ENCODE measurements around the gene KRTAP5-7. TPM values are rescaled to one million over a fixed set of nuclear protein-coding genes. Genes with fewer than 3 reads are reported as not detected.

KRTAP5-7 gene
- total RNA-seq, 2 donors from 2014 or later: 0.17 to 0.24 TPM

- TF ChIP-seq, protein P1, sequence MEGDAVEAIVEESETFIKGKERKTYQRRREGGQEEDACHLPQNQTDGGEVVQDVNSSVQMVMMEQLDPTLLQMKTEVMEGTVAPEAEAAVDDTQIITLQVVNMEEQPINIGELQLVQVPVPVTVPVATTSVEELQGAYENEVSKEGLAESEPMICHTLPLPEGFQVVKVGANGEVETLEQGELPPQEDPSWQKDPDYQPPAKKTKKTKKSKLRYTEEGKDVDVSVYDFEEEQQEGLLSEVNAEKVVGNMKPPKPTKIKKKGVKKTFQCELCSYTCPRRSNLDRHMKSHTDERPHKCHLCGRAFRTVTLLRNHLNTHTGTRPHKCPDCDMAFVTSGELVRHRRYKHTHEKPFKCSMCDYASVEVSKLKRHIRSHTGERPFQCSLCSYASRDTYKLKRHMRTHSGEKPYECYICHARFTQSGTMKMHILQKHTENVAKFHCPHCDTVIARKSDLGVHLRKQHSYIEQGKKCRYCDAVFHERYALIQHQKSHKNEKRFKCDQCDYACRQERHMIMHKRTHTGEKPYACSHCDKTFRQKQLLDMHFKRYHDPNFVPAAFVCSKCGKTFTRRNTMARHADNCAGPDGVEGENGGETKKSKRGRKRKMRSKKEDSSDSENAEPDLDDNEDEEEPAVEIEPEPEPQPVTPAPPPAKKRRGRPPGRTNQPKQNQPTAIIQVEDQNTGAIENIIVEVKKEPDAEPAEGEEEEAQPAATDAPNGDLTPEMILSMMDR (IDR thresholded peaks at IDR 0.05): no peak
- no peak overlapping the region for H3K4me3 ChIP-seq
- H3K27me3 ChIP-seq: no peaks in the 10 kb centered on the region
- intact Hi-C loops (cut with DNase I): no loop called here
- H3K4me1 ChIP-seq: no peaks in the 10 kb centered on the region
- H3K9ac ChIP-seq (ENCODE audit: low read depth in 2 of 2, low read length in 2 of 2): no peak overlapping the region
- no peaks in the 10 kb centered on the region for H3K36me3 ChIP-seq
- H3K9me3 ChIP-seq: no peaks in the 10 kb centered on the region
- no peak for DNase-seq
- H3K27ac ChIP-seq: no peak overlapping the region
Observed at GRCh38 chr11:71551711-71552110, 24.6 kb downstream of the KRTAP5-7 start.

DNA sequence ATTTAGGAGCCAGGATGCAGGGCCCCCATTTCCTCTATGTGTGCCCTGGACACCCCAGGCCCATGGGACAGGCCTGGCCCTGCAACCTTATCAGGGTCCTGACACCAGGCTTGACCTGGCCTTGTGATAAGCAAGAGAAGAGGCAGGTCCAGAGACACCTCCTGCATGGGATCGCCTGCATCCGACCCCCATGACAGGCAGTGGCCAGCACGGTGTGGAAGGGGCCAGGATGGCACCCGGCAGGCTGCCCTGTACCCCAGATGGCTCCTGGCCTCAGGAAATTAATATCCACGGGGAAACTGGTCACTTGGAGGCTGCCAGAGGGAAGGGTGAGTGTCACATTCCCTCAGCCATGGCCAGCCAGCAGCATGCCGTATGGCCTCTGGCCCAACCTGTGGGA lies 27.9 kb downstream of the KRTAP5-7 start:
- no peaks in the 10 kb centered on the region for H3K36me3 ChIP-seq
- TF ChIP-seq, protein P1 (IDR thresholded peaks at IDR 0.05): no peak
- no peak overlapping the region for H3K9ac ChIP-seq (ENCODE audit: low read depth in 2 of 2, low read length in 2 of 2)
- H3K4me3 ChIP-seq: no peak overlapping the region
- no peak for DNase-seq
- no peaks in the 10 kb centered on the region for H3K27me3 ChIP-seq
- no peak overlapping the region for H3K27ac ChIP-seq
- no peaks in the 10 kb centered on the region for H3K9me3 ChIP-seq
- intact Hi-C loops (cut with DNase I): no loop called here
- H3K4me1 ChIP-seq: no peaks in the 10 kb centered on the region

DNA sequence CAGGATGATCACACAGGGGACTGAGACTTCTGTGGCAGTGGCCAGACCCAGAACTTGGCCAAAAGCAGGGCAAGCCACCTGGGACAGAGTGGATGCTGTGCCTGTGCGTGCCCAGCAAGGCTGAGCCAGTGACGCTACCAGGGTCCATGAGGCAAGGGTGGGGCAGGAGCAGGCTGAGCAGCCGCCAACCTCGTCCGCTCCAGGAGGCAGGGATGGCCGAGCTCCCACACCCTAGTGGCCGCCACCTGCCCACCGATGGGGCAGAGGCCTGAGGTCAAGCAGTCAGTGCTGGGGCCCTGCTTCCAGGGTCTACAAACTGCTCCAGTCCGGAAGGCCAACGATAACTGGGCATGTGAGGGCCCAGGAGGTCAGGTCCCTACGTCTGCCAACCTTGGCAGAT lies 28.4 kb downstream of the KRTAP5-7 start:
- intact Hi-C loops (cut with DNase I): no loop called here
- no peaks in the 10 kb centered on the region for H3K4me1 ChIP-seq
- no peaks in the 10 kb centered on the region for H3K9me3 ChIP-seq
- TF ChIP-seq, protein P1 (IDR thresholded peaks at IDR 0.05): no peak
- no peak overlapping the region for H3K4me3 ChIP-seq
- DNase-seq: no peak
- no peaks in the 10 kb centered on the region for H3K36me3 ChIP-seq
- no peak overlapping the region for H3K9ac ChIP-seq (ENCODE audit: low read depth in 2 of 2, low read length in 2 of 2)
- H3K27me3 ChIP-seq: no peaks in the 10 kb centered on the region
- no peak overlapping the region for H3K27ac ChIP-seq

- Histone ChIP-seq H3K4me3 (no peak overlapping the region), H3K27me3 (no peaks in the 10 kb centered on the region), H3K27ac (no peak overlapping the region), H3K9ac (ENCODE audit: low read depth in 2 of 2, low read length in 2 of 2) (no peak overlapping the region), H3K9me3 (no peaks in the 10 kb centered on the region), H3K36me3 (no peaks in the 10 kb centered on the region), H3K4me1 (no peaks in the 10 kb centered on the region)
- TF ChIP-seq, protein P1 (IDR thresholded peaks at IDR 0.05): no peak
- intact Hi-C loops (cut with DNase I): no loop called here
- no peak for DNase-seq
Observed at GRCh38 chr11:71556018-71556417, 29.0 kb downstream of the KRTAP5-7 start.

DNA sequence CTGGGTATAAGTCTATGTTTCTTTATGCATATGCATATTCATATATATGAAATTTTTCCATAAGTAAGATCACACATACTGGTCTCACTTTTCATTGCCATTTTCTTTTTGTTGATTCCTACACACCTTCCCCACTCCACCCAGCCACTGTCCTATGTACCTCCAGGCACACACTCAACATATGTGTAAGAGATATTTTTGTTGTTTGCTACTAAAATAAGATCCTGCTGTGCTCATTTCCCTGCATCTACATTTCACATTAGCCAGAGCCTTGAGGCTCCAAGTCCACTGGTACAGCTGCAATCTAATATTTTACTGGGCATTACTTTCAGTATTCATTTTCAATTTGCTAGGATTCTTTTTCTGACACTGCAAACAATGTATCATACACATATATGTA lies 30.2 kb downstream of the KRTAP5-7 start:
- H3K27me3 ChIP-seq: no peaks in the 10 kb centered on the region
- DNase-seq: no peak
- no peak overlapping the region for H3K4me3 ChIP-seq
- no peaks in the 10 kb centered on the region for H3K36me3 ChIP-seq
- no peaks in the 10 kb centered on the region for H3K9me3 ChIP-seq
- no peak overlapping the region for H3K9ac ChIP-seq (ENCODE audit: low read depth in 2 of 2, low read length in 2 of 2)
- no peak overlapping the region for H3K27ac ChIP-seq
- no peaks in the 10 kb centered on the region for H3K4me1 ChIP-seq
- intact Hi-C loops (cut with DNase I): no loop called here
- TF ChIP-seq, protein P1 (IDR thresholded peaks at IDR 0.05): no peak

DNA sequence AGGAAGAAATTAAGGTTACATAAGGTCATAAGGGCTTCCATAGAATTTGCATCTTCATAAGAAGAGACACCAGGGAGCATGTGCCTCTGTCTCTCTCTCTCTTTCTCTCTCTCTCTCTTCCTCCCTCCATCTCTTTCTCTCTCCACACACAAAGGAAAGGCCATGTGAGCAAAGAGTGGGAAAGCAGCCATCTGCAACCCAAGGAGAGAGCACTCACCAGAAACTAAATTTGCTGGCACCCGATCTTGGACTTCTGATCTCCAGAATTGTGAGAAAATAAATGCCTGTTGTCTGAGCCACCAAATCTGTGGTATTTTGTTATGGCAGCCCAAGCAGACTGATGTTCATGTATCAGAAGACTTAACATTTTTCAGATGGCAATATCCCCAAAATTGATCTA lies 31.9 kb downstream of the KRTAP5-7 start:
- intact Hi-C loops (cut with DNase I): no loop called here
- no peak for DNase-seq
- Histone ChIP-seq H3K36me3 (no peaks in the 10 kb centered on the region), H3K9me3 (no peaks in the 10 kb centered on the region), H3K4me1 (no peaks in the 10 kb centered on the region), H3K4me3 (no peak overlapping the region), H3K9ac (ENCODE audit: low read depth in 2 of 2, low read length in 2 of 2) (no peak overlapping the region), H3K27me3 (no peaks in the 10 kb centered on the region), H3K27ac (no peak overlapping the region)
- TF ChIP-seq, protein P1 (IDR thresholded peaks at IDR 0.05): no peak

All from colonic mucosa (tissue), 4 donors.